T-helper 1 cell treated with Interleukin-12 subunit alpha and Interleukin-12 subunit beta and Interleukin-4 antibody, amounts not matched to agents 30 ng/mL and 1 ng/mL, for 36 hours (primary cell): ENCODE measurements around the gene GSK3A. TPM values are rescaled to one million over a fixed set of nuclear protein-coding genes. Genes with fewer than 3 reads are reported as not detected.

ENCODE experiments used
- intact Hi-C: fragments of 100-400 bp; cut with micrococcal nuclease; formaldehyde crosslinking; loops from one replicate; pipeline ENCODE4 v1.15.1; 2024
- total RNA-seq: library from RNA; stranded (reverse); gene quantifications from 2 replicates; pipeline ENCODE4 v1.2.3, GENCODE V29; 2022

Gene GSK3A
- total RNA-seq, 1 donor from 2014 or later: 56.9 TPM

GRCh38 chr19:42230571-42230970 lies 11.8 kb downstream of the GSK3A start:
- intact Hi-C loops: no loop called here

GRCh38 chr19:42229855-42230351 lies 12.5 kb downstream of the GSK3A start:
- intact Hi-C loops: no loop called here

GRCh38 chr19:42229301-42229854 lies 13.0 kb downstream of the GSK3A start:
- intact Hi-C loops: no loop called here

GRCh38 chr19:42228641-42229040 lies 13.8 kb downstream of the GSK3A start:
- intact Hi-C loops: no loop called here

- intact Hi-C loops: no loop called here
Measured at GRCh38 chr19:42226886-42227285, 15.5 kb downstream of the GSK3A start.

- intact Hi-C loops: no loop called here
Measured at GRCh38 chr19:42225718-42226292, 16.6 kb downstream of the GSK3A start.

- intact Hi-C loops: no loop called here
Measured at GRCh38 chr19:42224940-42225717, 17.3 kb downstream of the GSK3A start.

- intact Hi-C loops: loop anchor here (1.0 kb wide), 7 partner anchors 22 to 144 kb away; partner anchors contain the start of genes ERF, GSK3A, MEGF8 and POU2F2
Measured at GRCh38 chr19:42220751-42221097, 21.7 kb downstream of the GSK3A start.

- intact Hi-C loops: loop anchor here (1.0 kb wide), 7 partner anchors 22 to 144 kb away; partner anchors contain the start of genes ERF, GSK3A, MEGF8 and POU2F2
Measured at GRCh38 chr19:42219812-42220750, 22.3 kb downstream of the GSK3A start, which contains the start of gene ZNF526. Gene ZNF526, plus strand, starts transcription at chr19:42220312. Its CDS starts 4,092 bp downstream, at chr19:42224404.

GRCh38 chr19:42217520-42218437 lies 24.6 kb downstream of the GSK3A start, which contains the start of gene DEDD2:
Gene DEDD2, minus strand, starts transcription at chr19:42217677. Its CDS starts 670 bp downstream, at chr19:42217007.
- intact Hi-C loops: loop anchor here (1.0 to 2.0 kb wide), 7 partner anchors 18 to 206 kb away; partner anchors contain the start of genes PAFAH1B3 and PRR19

GRCh38 chr19:42216653-42217519 lies 25.5 kb downstream of the GSK3A start:
- intact Hi-C loops: loop anchor here (1.0 to 2.0 kb wide), 7 partner anchors 18 to 206 kb away; partner anchors contain the start of genes PAFAH1B3 and PRR19

- intact Hi-C loops: no loop called here
Measured at GRCh38 chr19:42214810-42215485, 27.5 kb downstream of the GSK3A start.

- intact Hi-C loops: loop anchor here (1.0 kb wide), 1 partner anchor 11 kb away; no protein-coding TSS in a partner anchor
Measured at GRCh38 chr19:42212886-42213285, 29.5 kb downstream of the GSK3A start.

- intact Hi-C loops: no loop called here
Measured at GRCh38 chr19:42208612-42209011, 33.8 kb downstream of the GSK3A start.

GRCh38 chr19:42207767-42208271 lies 34.6 kb downstream of the GSK3A start:
- intact Hi-C loops: no loop called here

GRCh38 chr19:42206871-42207755 lies 35.3 kb downstream of the GSK3A start:
- intact Hi-C loops: no loop called here

GRCh38 chr19:42204664-42205063 lies 37.7 kb downstream of the GSK3A start:
- intact Hi-C loops: no loop called here
